GM21367 (cell line): Measurements from ENCODE around the gene NUP88.

ENCODE experiments used
- ATAC-seq: cut with Tn5 transposase; IDR thresholded peaks from one replicate; pipeline ENCODE4 v1.9.1; 2021; ENCODE audit not compliant: unreplicated experiment

The NUP88 gene

DNA sequence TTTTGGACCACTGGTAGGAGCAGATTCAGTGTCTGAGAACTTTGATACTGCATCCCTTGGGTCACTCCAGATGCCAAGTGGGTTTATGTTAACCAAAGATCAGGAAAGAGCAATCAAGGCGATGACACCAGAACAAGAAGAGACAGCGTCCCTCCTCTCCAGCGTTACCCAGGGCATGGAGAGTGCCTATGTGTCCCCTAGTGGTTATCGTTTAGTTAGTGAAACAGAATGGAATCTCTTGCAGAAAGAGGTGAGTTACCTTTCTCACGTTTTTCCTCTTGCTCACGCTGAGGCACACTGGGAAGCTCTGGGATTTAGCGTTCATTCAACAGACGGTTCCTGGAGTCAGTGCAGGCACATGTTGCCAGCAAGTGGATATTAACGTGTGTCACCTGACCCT is 58.0 kb downstream of the NUP88 start:
- ATAC-seq, result no peak

DNA sequence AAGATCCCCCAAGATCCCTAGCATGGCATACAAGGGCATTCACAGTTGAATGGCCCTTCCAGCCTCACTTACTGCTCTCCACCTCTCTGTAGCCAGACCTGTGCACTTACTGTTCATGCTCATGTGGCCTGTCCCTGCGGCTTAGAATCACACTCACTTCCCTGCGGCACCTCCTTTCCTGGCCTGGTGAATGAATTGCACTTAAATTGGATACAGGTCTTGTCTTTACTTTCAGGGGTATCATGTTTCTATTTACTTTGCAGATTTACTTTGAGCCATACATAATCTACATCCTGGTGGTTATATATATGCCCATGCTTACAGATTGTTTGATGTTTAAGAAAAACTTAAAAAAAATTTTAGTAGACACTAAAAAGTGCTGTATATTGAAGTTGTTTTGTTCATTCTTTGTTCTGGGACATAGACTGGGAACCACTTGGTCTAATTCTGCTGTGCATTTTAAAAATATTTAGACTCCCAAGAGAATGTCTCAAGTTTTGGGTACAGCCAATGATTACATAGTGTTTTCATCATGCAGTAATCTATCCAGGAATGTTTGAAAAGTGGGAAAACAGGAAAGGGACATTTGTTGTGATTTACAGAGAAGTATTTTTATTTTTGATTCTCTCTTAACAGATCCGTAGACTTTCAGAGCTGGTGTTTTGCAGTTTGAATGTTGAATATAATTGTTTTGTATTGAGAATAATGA is 63.9 kb downstream of the NUP88 start:
- ATAC-seq, result no peak

DNA sequence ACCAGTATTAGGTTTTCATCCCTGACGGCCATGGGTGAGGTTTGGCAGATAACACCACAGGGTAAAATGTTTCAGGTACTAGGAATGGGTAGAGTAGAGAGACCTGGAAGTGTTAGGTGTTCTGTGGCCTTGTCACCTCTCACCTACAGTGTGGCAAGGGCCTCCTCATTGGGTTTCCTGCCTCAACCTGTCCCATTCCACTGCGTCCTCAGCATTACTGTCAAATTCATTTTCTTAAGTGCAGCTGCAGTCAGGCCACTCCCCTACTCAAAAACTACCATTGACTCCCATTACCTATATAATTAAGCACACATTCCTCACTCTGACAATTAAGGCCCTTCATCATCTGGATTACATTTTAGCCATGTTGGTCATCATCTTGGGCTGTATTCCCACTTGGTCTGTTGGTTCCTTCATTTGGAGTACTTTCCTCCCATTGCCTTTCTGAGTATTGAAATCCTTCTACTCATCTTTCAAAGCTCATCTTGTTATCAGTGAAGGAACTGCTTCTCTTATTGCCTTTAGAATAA is 64.5 kb downstream of the NUP88 start:
- ATAC-seq, result no peak

DNA sequence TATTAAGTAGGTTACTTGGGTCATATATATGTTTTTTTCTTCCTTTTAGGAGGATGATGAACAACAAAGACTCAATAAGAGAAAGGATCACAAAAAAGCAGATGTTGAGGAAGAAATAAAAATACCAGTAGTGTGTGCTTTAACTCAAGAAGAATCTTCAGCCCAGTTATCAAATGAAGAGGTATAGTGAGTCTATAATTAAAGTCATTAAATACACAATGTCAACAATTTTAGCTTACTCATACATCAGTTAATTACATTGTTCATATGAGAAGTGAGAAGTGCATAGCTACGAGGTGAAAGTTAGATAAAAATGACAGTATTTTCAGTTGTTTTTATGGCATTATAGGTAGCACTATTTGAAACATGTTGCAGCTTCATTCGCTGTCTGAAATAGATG is 65.2 kb downstream of the NUP88 start:
- ATAC-seq, result no peak

DNA sequence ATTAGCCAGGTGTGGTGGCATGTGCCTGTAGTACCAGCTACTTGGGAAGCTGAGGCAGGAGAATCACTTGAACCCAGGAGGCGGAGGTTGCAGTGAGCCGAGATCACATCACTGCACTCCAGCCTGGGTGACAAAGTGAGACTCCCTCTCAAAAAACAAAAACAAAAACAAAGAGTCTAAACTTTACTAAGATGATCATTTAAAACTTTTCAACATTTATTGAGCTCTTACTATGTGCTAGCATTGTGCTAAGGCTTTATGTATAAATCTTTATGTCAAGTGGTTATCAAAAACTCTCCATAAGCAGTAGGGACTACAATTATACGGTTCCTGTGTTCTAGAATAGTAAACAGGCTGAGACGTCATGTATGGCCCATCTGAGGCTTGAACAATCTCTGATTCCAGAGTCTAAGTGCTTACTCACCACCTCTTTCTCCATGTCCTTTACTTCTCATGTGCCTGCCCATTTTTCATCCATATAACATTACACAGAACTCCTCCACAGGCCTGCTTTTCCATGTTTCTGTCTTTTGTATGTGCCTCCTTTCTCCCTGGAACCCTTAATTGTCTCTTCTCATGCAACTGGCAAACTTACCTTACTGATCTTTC is 66.7 kb downstream of the NUP88 start:
- no peak for ATAC-seq

DNA sequence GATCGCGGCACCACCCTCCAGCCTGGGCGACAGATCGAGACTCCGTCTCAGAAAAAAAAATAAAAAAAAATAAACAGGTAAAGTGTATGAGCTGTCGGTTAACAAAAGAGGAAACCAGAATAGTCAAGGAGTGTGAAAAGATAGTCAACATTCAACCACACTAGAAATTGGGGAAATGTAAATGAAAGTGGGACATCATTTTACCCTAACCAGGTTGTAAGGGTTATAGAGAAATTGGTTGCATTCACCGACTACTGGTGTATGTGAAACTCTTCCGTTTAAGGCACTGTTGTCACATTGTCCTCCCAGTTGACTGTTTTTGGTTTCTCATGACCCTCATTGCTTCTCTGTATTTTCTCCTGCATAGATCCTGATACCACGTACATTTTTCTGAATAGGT is 74.5 kb downstream of the NUP88 start:
- no peak for ATAC-seq
